BE2C (cell line): Measurements from ENCODE around the gene PCGF2.
"Not testable (repeated sequence)": the region's sequence is repeated elsewhere in the genome, so short reads cannot be mapped to it uniquely, and the experiment has no call there.

Experiments used
- DNase-seq: peaks from one replicate; pipeline ENCODE4 v3.0.0-alpha.2; 2020
- H3K27me3 ChIP-seq: fragments of 250-450 bp; sonication (Bioruptor Pico); 2 replicates; pipeline ENCODE4 v1.5.1; 2020; ENCODE audit warnings: mild to moderate bottlenecking
- H3K36me3 ChIP-seq: fragments of 250-450 bp; sonication (Bioruptor Pico); 2 replicates; pipeline ENCODE4 v1.5.1; 2020; ENCODE audit warnings: mild to moderate bottlenecking
- H3K4me1 ChIP-seq: fragments of 250-450 bp; sonication (Bioruptor Pico); 2 replicates; pipeline ENCODE4 v1.5.1; 2020
- H3K4me3 ChIP-seq: 2 replicates; pipeline ENCODE4 v1.5.1; 2011; ENCODE audit warnings: low read depth, low read length
- H3K9me3 ChIP-seq: fragments of 250-450 bp; sonication (Bioruptor Pico); 2 replicates; pipeline ENCODE4 v1.5.1; 2020
- CTCF ChIP-seq: IDR thresholded peaks from 2 replicates; pipeline ENCODE4 v1.5.1; 2012; ENCODE audit warnings: mild to moderate bottlenecking, low read depth, low read length

Gene PCGF2

GRCh38 chr17:38730526-38731379, 17.4 kb downstream of the PCGF2 start:
- Histone ChIP-seq H3K27me3 (no peaks in the 10 kb centered on the region), H3K4me3 (peak overlapping the region; percentile 87), H3K4me1 (peaks cover 13% of the 10 kb centered on the region), H3K36me3 (peaks cover 35% of the 10 kb centered on the region), H3K9me3 (no peaks in the 10 kb centered on the region)
- TF ChIP-seq CTCF: no peak
- peak; percentile 89 for DNase-seq

- Histone ChIP-seq H3K4me3 (peak within 1 kb of the TSS; percentile 87), H3K27me3 (no peaks in the 10 kb centered on the region), H3K36me3 (peaks cover 27% of the 10 kb centered on the region), H3K9me3 (no peaks in the 10 kb centered on the region), H3K4me1 (peaks cover 13% of the 10 kb centered on the region)
- TF ChIP-seq CTCF: peak; percentile 21; the same call in 1 of the 2 replicates
- peak; percentile 93 for DNase-seq
These were observed 18.1 kb downstream of the PCGF2 start, which contains the start of gene CISD3 for GRCh38 chr17:38729886-38730525. TSS of gene CISD3 (plus strand) at chr17:38730341. CDS start at chr17:38730359, 18 bp downstream.

GRCh38 chr17:38729368-38729885, 18.7 kb downstream of the PCGF2 start:
- TF ChIP-seq CTCF: no peak
- Histone ChIP-seq H3K4me3 (peak overlapping the region; percentile 56), H3K9me3 (no peaks in the 10 kb centered on the region), H3K27me3 (no peaks in the 10 kb centered on the region), H3K36me3 (peaks cover 21% of the 10 kb centered on the region), H3K4me1 (peaks cover 17% of the 10 kb centered on the region)
- no peak for DNase-seq

GRCh38 chr17:38728290-38728831, 19.8 kb downstream of the PCGF2 start:
- H3K4me1 ChIP-seq: peaks cover 25% of the 10 kb centered on the region
- H3K4me3 ChIP-seq: no peak overlapping the region
- DNase-seq: no peak
- no peaks in the 10 kb centered on the region for H3K9me3 ChIP-seq
- H3K36me3 ChIP-seq: peaks cover 17% of the 10 kb centered on the region
- no peaks in the 10 kb centered on the region for H3K27me3 ChIP-seq
- TF ChIP-seq CTCF: no peak

GRCh38 chr17:38727736-38728135, 20.4 kb downstream of the PCGF2 start:
- peaks cover 30% of the 10 kb centered on the region for H3K4me1 ChIP-seq
- no peak for TF ChIP-seq CTCF
- no peak for DNase-seq
- H3K36me3 ChIP-seq: peaks cover 16% of the 10 kb centered on the region
- no peak overlapping the region for H3K4me3 ChIP-seq
- no peaks in the 10 kb centered on the region for H3K9me3 ChIP-seq
- no peaks in the 10 kb centered on the region for H3K27me3 ChIP-seq

- not testable (repeated sequence) for H3K27me3 ChIP-seq, DNase-seq, H3K4me3 ChIP-seq, H3K9me3 ChIP-seq
- peaks cover 12% of the 10 kb centered on the region; the same call in 1 of the 2 replicates for H3K36me3 ChIP-seq
- peaks cover 26% of the 10 kb centered on the region for H3K4me1 ChIP-seq
These were observed 22.0 kb downstream of the PCGF2 start for GRCh38 chr17:38726145-38726544.
